Suprapubic skin (tissue), 4 donors: ENCODE data around the gene ASS1. TPM values are rescaled to one million over a fixed set of nuclear protein-coding genes. Genes with fewer than 3 reads are reported as not detected.

ENCODE experiments used
- DNase-seq, 2 donors: peaks; one replicate each; pipeline ENCODE4 v3.0.0-alpha.2; 2019; ENCODE audit warnings: low spot score in 2 of 2
- H3K27ac ChIP-seq: fragments of 200-600 bp; sonication (generic); one replicate; pipeline ENCODE4 v1.5.1; 2019
- H3K27me3 ChIP-seq: fragments of 200-600 bp; sonication (generic); one replicate; pipeline ENCODE4 v1.5.1; 2019
- H3K36me3 ChIP-seq: fragments of 200-600 bp; sonication (generic); one replicate; pipeline ENCODE4 v1.5.1; 2019
- H3K4me1 ChIP-seq: fragments of 200-600 bp; sonication (generic); one replicate; pipeline ENCODE4 v1.5.1; 2019
- H3K4me3 ChIP-seq: fragments of 200-600 bp; sonication (generic); one replicate; pipeline ENCODE4 v1.5.1; 2019; ENCODE audit warnings: mild to moderate bottlenecking
- H3K9me3 ChIP-seq: fragments of 200-600 bp; sonication (generic); one replicate; pipeline ENCODE4 v1.5.1; 2019
- EP300 ChIP-seq: sonication (generic); formaldehyde crosslinking; IDR thresholded peaks from one replicate; pipeline ENCODE4 v1.6.1; 2017; ENCODE audit warnings: antibody characterized with exemption
- POLR2A ChIP-seq, 2 donors: fragments of 450-650 bp; IDR thresholded peaks; one replicate each; pipeline ENCODE4 v1.6.1; 2017; ENCODE audit warnings: antibody characterized with exemption in 2 of 2, mild to moderate bottlenecking in 2 of 2, moderate library complexity in 2 of 2
- POLR2AphosphoS5 ChIP-seq, 3 donors: sonication (generic); formaldehyde crosslinking; IDR thresholded peaks; one replicate each; pipeline ENCODE4 v1.6.1; 2017; ENCODE audit warnings: antibody characterized with exemption in 3 of 3
- WGBS: methylation state at CpG from one replicate; pipeline ENCODE4 v1.1.5; 2018; 5-methylcytosine and 5-hydroxymethylcytosine counted together
- total RNA-seq, 4 donors: library from RNA; depleted of rRNA; stranded (reverse); fragments of >200 nt; gene quantifications; one replicate each; pipeline ENCODE4 v1.1.0, GENCODE V29; 2016
- TF ChIP-seq, protein P1 (sequence below), 2 donors: fragments of 200-600 bp in 1 of 2; fragments of 450-650 bp in 1 of 2; sonication (generic) in 1 of 2; IDR thresholded peaks; one replicate each; pipeline ENCODE4 v1.5.1; 2016 to 2019; ENCODE audit warnings: antibody characterized with exemption in 2 of 2, mild to moderate bottlenecking in 1 of 2, moderate library complexity in 1 of 2

ASS1 gene
- total RNA-seq, 4 donors from 2014 or later, result 107 to 225 (median 163) TPM

DNA sequence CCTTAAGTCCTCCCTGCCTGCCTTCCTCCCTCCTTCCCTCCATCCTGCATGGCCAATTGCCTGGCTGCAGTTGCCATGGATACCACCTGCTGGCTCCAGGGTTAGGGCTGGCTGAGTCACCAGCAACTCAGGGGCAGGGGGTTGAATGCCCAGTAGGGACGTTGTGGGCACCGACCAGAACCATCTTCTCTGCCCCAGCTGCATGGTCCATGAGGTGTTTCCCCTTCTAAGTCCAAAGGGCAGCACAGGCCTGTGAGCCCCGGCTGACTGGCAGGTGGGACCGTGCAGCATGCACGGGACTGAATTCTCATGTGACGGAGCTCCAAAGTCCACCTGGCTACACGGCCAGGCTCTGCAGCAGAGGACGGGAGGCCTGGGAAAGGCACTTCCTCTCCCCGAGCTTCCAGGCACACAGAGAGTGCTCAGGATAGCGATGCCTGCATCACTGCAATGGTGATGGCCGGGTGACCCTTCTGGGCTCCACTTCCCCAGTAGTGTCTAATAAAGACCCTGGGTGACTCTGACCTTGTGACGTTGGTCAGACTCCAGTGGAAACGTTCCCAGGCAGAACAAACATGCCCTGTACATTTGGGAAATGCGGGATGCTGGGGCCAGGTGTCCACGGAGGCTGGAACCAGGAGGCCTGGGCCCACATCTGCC lies 5.7 kb downstream of the ASS1 start:
- no peak overlapping the region for H3K27ac ChIP-seq
- DNase-seq, result no peak
- no peaks in the 10 kb centered on the region for H3K36me3 ChIP-seq
- no peak overlapping the region for H3K4me3 ChIP-seq
- 75% methylated on average over 13 of the region's 15 CpGs for WGBS
- TF ChIP-seq POLR2A (IDR thresholded peaks at IDR 0.05), result no peak
- TF ChIP-seq POLR2AphosphoS5 (IDR thresholded peaks at IDR 0.05), result no peak
- TF ChIP-seq, protein P1, sequence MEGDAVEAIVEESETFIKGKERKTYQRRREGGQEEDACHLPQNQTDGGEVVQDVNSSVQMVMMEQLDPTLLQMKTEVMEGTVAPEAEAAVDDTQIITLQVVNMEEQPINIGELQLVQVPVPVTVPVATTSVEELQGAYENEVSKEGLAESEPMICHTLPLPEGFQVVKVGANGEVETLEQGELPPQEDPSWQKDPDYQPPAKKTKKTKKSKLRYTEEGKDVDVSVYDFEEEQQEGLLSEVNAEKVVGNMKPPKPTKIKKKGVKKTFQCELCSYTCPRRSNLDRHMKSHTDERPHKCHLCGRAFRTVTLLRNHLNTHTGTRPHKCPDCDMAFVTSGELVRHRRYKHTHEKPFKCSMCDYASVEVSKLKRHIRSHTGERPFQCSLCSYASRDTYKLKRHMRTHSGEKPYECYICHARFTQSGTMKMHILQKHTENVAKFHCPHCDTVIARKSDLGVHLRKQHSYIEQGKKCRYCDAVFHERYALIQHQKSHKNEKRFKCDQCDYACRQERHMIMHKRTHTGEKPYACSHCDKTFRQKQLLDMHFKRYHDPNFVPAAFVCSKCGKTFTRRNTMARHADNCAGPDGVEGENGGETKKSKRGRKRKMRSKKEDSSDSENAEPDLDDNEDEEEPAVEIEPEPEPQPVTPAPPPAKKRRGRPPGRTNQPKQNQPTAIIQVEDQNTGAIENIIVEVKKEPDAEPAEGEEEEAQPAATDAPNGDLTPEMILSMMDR (IDR thresholded peaks at IDR 0.05), result no peak
- TF ChIP-seq EP300, result no peak
- H3K27me3 ChIP-seq, result no peaks in the 10 kb centered on the region
- peaks cover 60% of the 10 kb centered on the region for H3K4me1 ChIP-seq
- H3K9me3 ChIP-seq, result no peaks in the 10 kb centered on the region

DNA sequence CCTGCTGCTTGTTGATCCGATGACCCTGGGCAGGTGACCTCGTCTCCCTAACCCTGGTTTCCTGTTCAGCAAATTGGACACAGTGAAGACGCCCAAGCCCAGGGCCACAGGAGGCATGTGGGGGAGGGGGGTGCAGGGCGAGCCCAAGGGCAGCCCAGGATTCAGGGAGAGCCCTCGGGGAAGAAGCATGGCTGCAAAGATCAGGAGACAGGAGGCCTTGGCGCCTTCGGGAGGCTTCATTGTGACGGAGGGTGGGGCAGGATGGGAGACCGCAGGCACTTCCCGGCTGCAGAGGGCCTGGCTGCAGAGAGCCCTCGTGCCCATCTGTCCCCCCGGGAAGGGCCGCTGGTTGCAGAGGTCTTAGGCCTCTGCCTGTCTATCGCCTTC lies 6.2 kb downstream of the ASS1 start:
- DNase-seq, result no peak
- Histone ChIP-seq H3K27ac (peak overlapping the region; percentile 48), H3K4me3 (no peak overlapping the region), H3K4me1 (peaks cover 55% of the 10 kb centered on the region), H3K36me3 (no peaks in the 10 kb centered on the region), H3K9me3 (no peaks in the 10 kb centered on the region), H3K27me3 (no peaks in the 10 kb centered on the region)
- no peak for TF ChIP-seq POLR2AphosphoS5 (IDR thresholded peaks at IDR 0.05)
- no peak for TF ChIP-seq POLR2A (IDR thresholded peaks at IDR 0.05)
- TF ChIP-seq EP300, result no peak
- 41% methylated on average over 6 of the region's 14 CpGs for WGBS

DNA sequence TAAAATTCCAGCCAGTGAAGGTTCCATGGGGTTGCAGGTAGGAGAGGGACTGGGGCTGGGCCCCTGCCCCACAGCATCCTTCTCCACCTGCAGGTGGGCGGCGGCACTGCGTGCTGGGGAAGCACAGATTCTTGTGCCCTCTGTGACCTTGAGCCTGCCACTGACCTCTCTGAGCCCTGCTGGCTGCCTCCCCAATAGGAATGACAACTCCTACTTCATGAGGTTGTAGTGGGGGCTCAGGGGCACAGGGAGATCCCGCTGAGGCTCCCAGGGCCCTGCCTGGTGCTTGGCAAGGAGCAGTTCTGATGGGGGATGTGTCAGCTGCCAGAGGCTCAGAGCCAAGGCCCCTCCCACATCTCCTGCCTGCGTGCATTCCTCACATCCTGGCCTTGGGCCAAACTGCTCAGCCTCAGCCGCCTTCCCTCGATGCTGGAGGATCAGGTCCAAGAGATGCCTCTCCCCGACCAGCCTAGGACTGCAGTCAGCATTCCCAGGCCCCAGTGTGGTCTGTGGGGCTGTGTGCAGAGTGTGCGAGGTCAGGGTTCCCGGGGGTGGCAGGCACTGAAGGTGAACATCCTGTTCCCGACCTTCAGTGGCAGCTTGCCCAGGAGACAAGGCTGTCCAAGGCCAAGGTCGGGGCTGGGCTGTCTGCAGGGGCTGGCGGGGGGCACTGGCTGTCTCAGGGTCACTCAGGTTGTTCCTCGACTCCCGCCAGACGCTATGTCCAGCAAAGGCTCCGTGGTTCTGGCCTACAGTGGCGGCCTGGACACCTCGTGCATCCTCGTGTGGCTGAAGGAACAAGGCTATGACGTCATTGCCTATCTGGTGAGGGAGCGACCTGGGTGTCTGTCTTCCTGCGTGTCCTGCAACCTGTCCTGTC lies 7.0 kb downstream of the ASS1 start:
- Histone ChIP-seq H3K4me1 (peaks cover 47% of the 10 kb centered on the region), H3K9me3 (no peaks in the 10 kb centered on the region), H3K36me3 (no peaks in the 10 kb centered on the region), H3K27ac (peak overlapping the region; percentile 48), H3K27me3 (no peaks in the 10 kb centered on the region), H3K4me3 (no peak overlapping the region)
- TF ChIP-seq EP300 (no peak), POLR2A (IDR thresholded peaks at IDR 0.05) (no peak), POLR2AphosphoS5 (IDR thresholded peaks at IDR 0.05) (no peak)
- TF ChIP-seq, protein P1 (IDR thresholded peaks at IDR 0.05), result peak; percentile 16 to 57
- WGBS, result 70% methylated on average over 4 of the region's 23 CpGs
- DNase-seq, result peak in 1 of 2 donors; percentile 83

DNA sequence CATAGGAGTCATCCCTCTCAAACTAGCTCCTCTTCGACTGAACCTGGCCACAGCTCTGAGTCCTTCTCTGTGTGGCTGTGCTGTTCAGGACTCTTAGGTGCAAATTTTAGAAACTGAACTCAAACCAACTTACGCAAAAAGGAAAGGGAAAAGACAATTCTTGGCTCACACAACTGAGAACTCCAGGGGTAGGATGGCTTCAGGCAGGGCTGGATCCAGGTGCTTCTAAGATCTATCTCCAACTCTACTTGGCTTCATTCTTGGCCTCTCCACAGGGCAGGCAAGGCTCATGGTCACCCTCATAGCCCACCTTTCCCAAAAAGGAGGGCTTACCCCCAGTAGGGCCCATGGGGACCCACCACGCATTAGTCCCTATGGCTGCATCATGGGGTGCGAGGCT lies 8.1 kb downstream of the ASS1 start:
- H3K9me3 ChIP-seq, result no peaks in the 10 kb centered on the region
- no peak for TF ChIP-seq POLR2A (IDR thresholded peaks at IDR 0.05)
- TF ChIP-seq, protein P1 (IDR thresholded peaks at IDR 0.05), result no peak
- no peak for TF ChIP-seq POLR2AphosphoS5 (IDR thresholded peaks at IDR 0.05)
- TF ChIP-seq EP300, result no peak
- no peak overlapping the region for H3K4me3 ChIP-seq
- DNase-seq, result no peak
- no peaks in the 10 kb centered on the region for H3K27me3 ChIP-seq
- no peaks in the 10 kb centered on the region for H3K36me3 ChIP-seq
- WGBS, result 83% methylated on average over 2 of the region's 4 CpGs
- H3K4me1 ChIP-seq, result peaks cover 36% of the 10 kb centered on the region
- H3K27ac ChIP-seq, result no peak overlapping the region

DNA sequence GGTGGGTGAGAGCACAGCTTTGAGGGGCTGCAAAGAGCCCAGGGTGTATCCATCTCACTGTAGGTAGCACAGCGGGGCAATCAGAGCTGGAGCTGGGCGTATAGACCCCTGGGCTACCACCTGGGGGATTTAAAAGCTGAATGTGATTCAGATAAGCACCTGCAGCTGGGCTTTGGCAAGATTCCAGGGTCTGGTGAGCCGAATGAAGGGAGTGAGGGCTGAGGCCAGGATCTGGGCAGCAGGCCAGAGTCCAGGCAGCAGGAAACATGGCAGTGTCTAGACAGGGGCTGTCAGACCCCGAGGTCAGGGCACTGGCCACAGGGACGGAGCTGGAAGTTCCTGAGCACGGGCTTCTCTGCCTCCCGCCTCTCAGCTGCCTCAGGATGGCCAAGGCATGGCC lies 8.7 kb downstream of the ASS1 start:
- no peak overlapping the region for H3K27ac ChIP-seq
- 85% methylated on average over 2 of the region's 7 CpGs for WGBS
- TF ChIP-seq, protein P1 (IDR thresholded peaks at IDR 0.05), result no peak
- TF ChIP-seq EP300, result no peak
- TF ChIP-seq POLR2A (IDR thresholded peaks at IDR 0.05), result no peak
- no peak for TF ChIP-seq POLR2AphosphoS5 (IDR thresholded peaks at IDR 0.05)
- H3K36me3 ChIP-seq, result peaks cover 5% of the 10 kb centered on the region
- H3K4me3 ChIP-seq, result no peak overlapping the region
- H3K27me3 ChIP-seq, result no peaks in the 10 kb centered on the region
- peaks cover 30% of the 10 kb centered on the region for H3K4me1 ChIP-seq
- H3K9me3 ChIP-seq, result no peaks in the 10 kb centered on the region
- DNase-seq, result no peak
